ENCODE measurements around the gene MOBP.

- TF ChIP-seq POLR2A (IDR thresholded peaks at IDR 0.05; ENCODE audit: extremely low read depth, insufficient read length) = no peak
- TF ChIP-seq CTCF (IDR thresholded peaks at IDR 0.05; ENCODE audit: low read depth, low read length) = no peak
Observed at GRCh38 chr3:39445927-39446326, 21.6 kb upstream of the MOBP start.

Data from NB4 (cell line).